Progenitor cell of endocrine pancreas (in vitro differentiated cells): ENCODE data around the gene PARD3. TPM values are rescaled to one million over a fixed set of nuclear protein-coding genes. Genes with fewer than 3 reads are reported as not detected.

Experiments
- DNase-seq: peaks from one replicate; pipeline ENCODE4 v3.0.0; 2021; ENCODE audit warnings: low spot score; ENCODE audit not compliant: unreplicated experiment
- H3K27ac Mint-ChIP-seq: 2 replicates; pipeline ENCODE4 v1.8.0; 2021; ENCODE audit warnings: mild to moderate bottlenecking, moderate library complexity, mixed read lengths
- H3K27me3 Mint-ChIP-seq: 2 replicates; pipeline ENCODE4 v1.8.0; 2021; ENCODE audit warnings: mixed read lengths
- H3K36me3 Mint-ChIP-seq: 2 replicates; pipeline ENCODE4 v1.8.0; 2022; ENCODE audit warnings: mixed read lengths; ENCODE audit not compliant: insufficient read depth
- H3K4me1 Mint-ChIP-seq: 2 replicates; pipeline ENCODE4 v1.8.0; 2021; ENCODE audit warnings: low read depth, mixed read lengths
- H3K4me3 Mint-ChIP-seq: 2 replicates; pipeline ENCODE4 v1.8.0; 2021; ENCODE audit warnings: low read depth, mild to moderate bottlenecking, moderate library complexity, mixed read lengths
- H3K9me3 Mint-ChIP-seq: 2 replicates; pipeline ENCODE4 v1.8.0; 2021; ENCODE audit warnings: low read depth, mixed read lengths
- CTCF ChIP-seq: fragments of 200-600 bp; sonication (generic); IDR thresholded peaks from one replicate; pipeline ENCODE4 v1.5.0; 2021; ENCODE audit warnings: antibody characterized with exemption, mild to moderate bottlenecking; ENCODE audit not compliant: unreplicated experiment
- total RNA-seq: library from RNA; stranded (reverse); gene quantifications from 2 replicates; pipeline ENCODE4 v1.2.1, GENCODE V29; 2021

Gene PARD3
- total RNA-seq, 1 donor from 2014 or later = 85.3 TPM

GRCh38 chr10:34599026-34599795, 215.9 kb downstream of the PARD3 start:
- no peak overlapping the region for H3K4me3 Mint-ChIP-seq
- no peaks in the 10 kb centered on the region for H3K36me3 Mint-ChIP-seq
- peak overlapping the region; percentile 8 for H3K27ac Mint-ChIP-seq
- no peaks in the 10 kb centered on the region for H3K27me3 Mint-ChIP-seq
- no peaks in the 10 kb centered on the region for H3K9me3 Mint-ChIP-seq
- peaks cover 9% of the 10 kb centered on the region for H3K4me1 Mint-ChIP-seq
- no peak for DNase-seq
- TF ChIP-seq CTCF = no peak

GRCh38 chr10:34596351-34596750, 218.7 kb downstream of the PARD3 start:
- Mint-ChIP-seq H3K27me3 (no peaks in the 10 kb centered on the region), H3K27ac (peak overlapping the region; percentile 4), H3K4me3 (no peak overlapping the region), H3K36me3 (no peaks in the 10 kb centered on the region), H3K9me3 (no peaks in the 10 kb centered on the region), H3K4me1 (peaks cover 13% of the 10 kb centered on the region)
- DNase-seq = no peak
- no peak for TF ChIP-seq CTCF

- DNase-seq = no peak
- Mint-ChIP-seq H3K27me3 (no peaks in the 10 kb centered on the region), H3K27ac (no peak overlapping the region), H3K4me1 (peaks cover 17% of the 10 kb centered on the region), H3K36me3 (no peaks in the 10 kb centered on the region), H3K4me3 (no peak overlapping the region), H3K9me3 (no peaks in the 10 kb centered on the region)
- TF ChIP-seq CTCF = no peak
Measured at GRCh38 chr10:34593930-34594329, 221.2 kb downstream of the PARD3 start.

- TF ChIP-seq CTCF = no peak
- Mint-ChIP-seq H3K27ac (no peak overlapping the region), H3K4me1 (peaks cover 17% of the 10 kb centered on the region), H3K9me3 (no peaks in the 10 kb centered on the region), H3K36me3 (no peaks in the 10 kb centered on the region), H3K4me3 (no peak overlapping the region), H3K27me3 (no peaks in the 10 kb centered on the region)
- no peak for DNase-seq
Measured at GRCh38 chr10:34593374-34593890, 221.7 kb downstream of the PARD3 start.

- TF ChIP-seq CTCF = no peak
- no peak overlapping the region for H3K4me3 Mint-ChIP-seq
- no peak overlapping the region for H3K27ac Mint-ChIP-seq
- peaks cover 21% of the 10 kb centered on the region for H3K4me1 Mint-ChIP-seq
- no peaks in the 10 kb centered on the region for H3K9me3 Mint-ChIP-seq
- DNase-seq = no peak
- no peaks in the 10 kb centered on the region for H3K36me3 Mint-ChIP-seq
- H3K27me3 Mint-ChIP-seq = no peaks in the 10 kb centered on the region
Measured at GRCh38 chr10:34590793-34591192, 224.3 kb downstream of the PARD3 start.
